ENCODE results near the gene ALOXE3.

ALOXE3 gene
- 0 to 1.0 (median 0) reads per million in 9 experiments for total RNA-seq

DNA sequence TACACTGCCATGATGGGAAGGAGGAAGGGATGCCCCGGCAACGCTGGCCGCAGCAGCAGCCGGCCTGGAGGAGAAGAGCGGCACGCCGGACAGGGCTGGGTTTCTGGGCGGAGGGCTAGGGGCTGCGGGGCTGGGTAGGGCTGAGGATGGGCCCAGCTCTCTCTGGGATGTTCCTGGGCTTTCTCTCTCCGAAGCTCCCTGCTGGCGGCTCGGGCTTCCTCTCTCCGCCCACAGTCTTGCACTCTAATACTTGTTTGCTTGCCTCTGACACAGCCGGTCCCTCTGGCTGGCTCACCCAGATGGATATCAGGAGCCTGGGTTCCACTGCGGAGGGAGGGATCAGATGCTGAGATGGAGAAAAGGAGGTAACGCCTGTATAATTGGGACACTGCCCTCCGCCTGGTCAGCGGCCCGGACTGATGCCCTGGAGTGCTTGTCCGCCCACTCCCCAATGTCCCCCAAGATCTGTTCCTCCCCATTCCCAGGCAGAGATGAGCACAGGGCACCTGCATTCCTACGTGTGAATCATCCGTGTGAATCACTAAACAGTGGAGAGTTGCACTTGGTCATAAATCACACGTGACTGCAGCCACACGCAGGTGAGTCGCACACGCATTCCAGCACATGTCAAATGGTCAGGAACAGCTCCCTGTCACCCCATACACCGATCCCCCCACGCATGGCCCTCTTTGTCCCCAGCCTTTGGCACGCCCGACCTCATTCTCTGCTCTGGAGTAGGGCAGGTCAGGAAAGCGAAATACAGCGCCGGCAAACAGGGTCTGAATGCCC is at the start of gene ALOXE3:
ALOXE3 (minus strand) TSS at position 535 of the 789 bp plus-strand sequence; CDS start at position 11, 524 bp downstream.
- peaks cover 44% of the 10 kb centered on the region for H3K36me3 Mint-ChIP-seq (ENCODE audit: insufficient read depth)
- no peak for DNase-seq

DNA sequence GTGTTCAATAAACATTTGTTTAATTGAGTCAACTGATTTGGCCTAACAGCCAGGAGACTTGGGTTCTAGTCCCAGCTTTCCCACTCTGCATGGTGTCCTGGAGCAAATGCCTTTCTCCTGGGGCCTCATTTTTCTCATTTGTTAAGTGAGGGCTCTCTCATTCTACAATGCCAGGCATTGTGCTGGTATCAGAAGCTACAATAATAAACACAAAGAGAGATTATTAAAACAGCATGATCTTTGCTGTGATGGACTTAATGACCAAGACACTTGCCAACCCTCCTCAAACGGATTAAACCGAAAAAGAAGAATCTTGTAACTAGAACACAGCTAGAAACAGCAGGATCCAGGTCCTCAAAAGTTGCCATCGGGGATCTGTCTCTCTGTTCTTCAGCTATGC is 49.2 kb upstream of the ALOXE3 start:
- peaks cover 26 to 27% of the 10 kb centered on the region in 2 donors for H3K4me1 Mint-ChIP-seq (ENCODE audit: low read depth in 2 of 2)

More for the DNA sequence above, at the start of gene ALOXE3:
- peak; percentile 1 for ATAC-seq (replicated peaks)
- Mint-ChIP-seq H3K27me3 (peaks cover 40 to 87% of the 10 kb centered on the region in 2 donors), H3K9me3 (peaks cover 3 to 5% of the 10 kb centered on the region in 2 donors), H3K4me1 (ENCODE audit: low read depth in 2 of 2) (peaks cover 41 to 44% of the 10 kb centered on the region in 2 donors), H3K27ac (peak within 1 kb of the TSS; percentile 100), H3K4me3 (peak within 1 kb of the TSS; percentile 91 to 92)

DNA sequence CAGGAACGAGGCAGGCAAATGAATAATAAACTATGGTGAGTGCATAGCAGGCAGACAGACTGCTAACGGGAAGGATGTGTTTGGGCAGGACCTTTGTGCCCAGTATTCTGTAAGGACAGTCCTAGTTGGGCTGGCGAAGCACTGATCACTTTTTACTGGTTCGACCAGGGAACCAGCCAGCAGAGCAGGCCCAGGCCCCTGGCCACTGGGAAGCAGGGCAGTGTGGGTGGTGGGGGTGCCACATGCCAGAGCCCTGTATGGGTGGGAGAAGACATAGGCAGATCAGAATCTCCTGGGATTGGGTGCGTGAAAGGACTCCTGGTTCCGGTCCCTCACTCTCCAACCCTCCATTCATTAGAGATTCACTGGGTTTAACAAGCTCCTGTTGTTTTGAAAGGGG is 48.4 kb upstream of the ALOXE3 start:
- DNase-seq (no peak), ATAC-seq (replicated peaks) (no peak)
- H3K36me3 Mint-ChIP-seq (ENCODE audit: insufficient read depth) = peaks cover 34% of the 10 kb centered on the region
- no peaks in the 10 kb centered on the region for H3K27me3 Mint-ChIP-seq
- no peak overlapping the region for H3K27ac Mint-ChIP-seq
- H3K4me1 Mint-ChIP-seq (ENCODE audit: low read depth in 2 of 2) = peaks cover 23 to 26% of the 10 kb centered on the region in 2 donors
- H3K9me3 Mint-ChIP-seq = no peaks in the 10 kb centered on the region
- no peak overlapping the region for H3K4me3 Mint-ChIP-seq

More for the DNA sequence above, 49.2 kb upstream of the ALOXE3 start:
- Mint-ChIP-seq H3K9me3 (no peaks in the 10 kb centered on the region), H3K4me3 (no peak overlapping the region), H3K36me3 (ENCODE audit: insufficient read depth) (peaks cover 34% of the 10 kb centered on the region), H3K27me3 (no peaks in the 10 kb centered on the region), H3K27ac (no peak overlapping the region)
- no peak for ATAC-seq (replicated peaks)
- DNase-seq = no peak

DNA sequence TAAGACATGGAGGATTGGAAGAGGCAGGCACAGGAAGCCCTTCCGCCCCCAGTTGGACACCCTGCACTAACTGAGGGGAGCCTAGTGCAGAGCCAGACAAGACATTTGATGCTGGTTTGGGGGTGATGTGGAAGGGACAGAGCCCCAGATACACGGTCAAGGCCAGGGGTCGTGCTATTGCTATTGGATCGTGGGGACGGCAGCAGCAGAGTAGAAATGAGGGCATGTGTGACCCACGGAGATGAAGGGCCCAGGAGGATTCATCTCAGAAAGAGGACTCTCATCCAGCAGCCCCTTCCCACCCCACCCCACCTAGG is 46.5 kb upstream of the ALOXE3 start:
- peak overlapping the region; percentile 86 to 89 for H3K4me3 Mint-ChIP-seq
- no peak for ATAC-seq (replicated peaks)

DNA sequence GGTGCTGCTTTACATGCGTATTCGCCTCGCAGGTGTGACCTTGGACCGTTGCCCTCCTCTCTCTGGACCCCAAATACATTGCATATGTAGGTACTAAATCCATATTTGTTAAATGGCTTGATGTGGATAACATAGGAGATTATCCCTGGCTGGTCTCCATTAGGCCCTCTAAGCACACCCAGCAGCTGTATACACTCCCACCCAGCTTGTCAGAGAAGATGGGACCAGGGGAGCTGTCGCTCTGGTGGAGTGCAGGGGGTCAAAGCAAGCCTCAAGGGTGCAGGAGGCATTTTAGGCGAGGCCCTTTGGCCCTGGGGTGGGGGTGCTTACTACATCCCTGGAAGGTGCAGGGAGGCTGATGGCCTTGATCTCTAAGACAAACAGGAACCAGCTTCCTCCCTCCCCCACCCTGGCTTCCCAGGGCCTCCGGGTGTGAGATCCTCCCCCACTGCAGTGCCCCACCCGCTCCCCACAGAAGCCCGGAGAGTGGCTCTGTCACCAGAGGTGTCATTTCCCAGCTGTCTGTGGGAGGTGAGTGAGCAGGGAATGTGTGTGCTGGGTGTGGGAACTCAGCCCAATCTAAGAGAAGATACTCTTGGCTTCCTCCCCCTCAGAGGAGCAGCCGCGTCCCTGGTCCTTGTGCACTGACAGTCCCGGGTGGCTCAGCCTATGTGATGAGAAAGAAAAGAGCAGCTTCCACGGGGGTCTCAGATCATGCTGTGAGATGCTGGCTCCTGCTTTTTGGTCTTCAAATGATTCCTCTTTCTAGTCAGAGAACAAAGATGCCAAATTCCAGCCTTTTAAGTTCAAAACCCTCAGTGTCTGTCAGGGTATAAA is 45.9 kb upstream of the ALOXE3 start:
- Mint-ChIP-seq H3K36me3 (ENCODE audit: insufficient read depth) (peaks cover 51% of the 10 kb centered on the region), H3K4me3 (peak overlapping the region; percentile 86 to 89), H3K27me3 (no peaks in the 10 kb centered on the region), H3K27ac (peak overlapping the region in 1 of 2 donors; percentile 97), H3K9me3 (no peaks in the 10 kb centered on the region), H3K4me1 (ENCODE audit: low read depth in 2 of 2) (peaks cover 43 to 49% of the 10 kb centered on the region in 2 donors)
- ATAC-seq (replicated peaks) (peak; percentile 68), DNase-seq (peak; percentile 68 to 81 (median 70))

More for the DNA sequence above, 46.5 kb upstream of the ALOXE3 start:
- H3K36me3 Mint-ChIP-seq (ENCODE audit: insufficient read depth) = peaks cover 49% of the 10 kb centered on the region
- no peaks in the 10 kb centered on the region for H3K9me3 Mint-ChIP-seq
- H3K4me1 Mint-ChIP-seq (ENCODE audit: low read depth in 2 of 2) = peaks cover 39 to 43% of the 10 kb centered on the region in 2 donors
- DNase-seq = no peak
- no peaks in the 10 kb centered on the region for H3K27me3 Mint-ChIP-seq
- peak overlapping the region in 1 of 2 donors; percentile 97 for H3K27ac Mint-ChIP-seq

- Mint-ChIP-seq H3K27ac (peak overlapping the region in 1 of 2 donors; percentile 97), H3K36me3 (ENCODE audit: insufficient read depth) (peaks cover 58% of the 10 kb centered on the region), H3K9me3 (no peaks in the 10 kb centered on the region), H3K4me3 (peak overlapping the region; percentile 86 to 89), H3K27me3 (no peaks in the 10 kb centered on the region), H3K4me1 (ENCODE audit: low read depth in 2 of 2) (peaks cover 49 to 56% of the 10 kb centered on the region in 2 donors)
- peak; percentile 18 for ATAC-seq (replicated peaks)
- peak in 2 of 3 experiments; percentile 15 to 30 for DNase-seq
These were observed 45.0 kb upstream of the ALOXE3 start for GRCh38 chr17:8162997-8163977.

DNA sequence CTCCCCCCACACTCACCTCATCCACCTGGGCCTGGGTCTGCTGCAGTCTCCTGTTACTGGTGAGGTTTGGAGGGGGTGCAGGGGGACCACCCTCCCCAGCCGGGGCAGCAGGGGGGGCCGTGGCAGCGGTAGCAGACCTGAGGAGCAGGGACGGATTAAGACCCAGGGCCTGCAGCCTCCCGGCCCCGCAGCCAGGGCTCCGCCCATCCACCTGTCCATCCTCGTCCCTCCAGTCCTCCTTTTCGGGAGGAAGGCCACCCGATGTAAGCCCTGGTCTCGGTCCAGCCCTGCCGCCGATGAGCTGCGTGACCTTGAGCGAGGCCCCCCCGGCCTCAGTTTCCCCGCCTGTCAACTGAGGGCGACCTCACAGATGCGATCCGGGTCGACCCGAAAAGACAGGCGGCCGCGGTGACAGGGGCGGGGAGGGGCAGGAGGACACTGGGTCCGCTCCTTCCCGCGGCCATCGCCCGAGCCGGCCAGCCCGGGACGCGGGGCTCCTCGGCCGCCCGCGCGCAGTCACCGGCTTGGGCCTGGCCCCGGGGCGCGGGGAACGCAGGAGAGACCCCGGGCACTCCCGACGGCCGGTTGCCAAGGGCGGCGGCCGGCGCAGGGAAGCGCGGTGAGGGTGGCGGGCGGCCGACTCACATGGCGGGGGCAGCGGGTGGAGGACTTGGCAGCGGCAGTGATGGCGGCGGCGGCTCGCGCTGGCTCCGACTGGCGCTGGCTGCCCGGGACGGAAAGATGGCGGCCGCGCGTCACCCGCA is 44.1 kb upstream of the ALOXE3 start, which contains the start of gene VAMP2:
VAMP2 (minus strand) TSS at position 716 of the 764 bp plus-strand sequence; CDS start at position 647, 69 bp downstream.
- H3K27me3 Mint-ChIP-seq = no peaks in the 10 kb centered on the region
- H3K9me3 Mint-ChIP-seq = no peaks in the 10 kb centered on the region
- DNase-seq (peak; percentile 82 to 87 (median 86)), ATAC-seq (replicated peaks) (peak; percentile 64)
- H3K27ac Mint-ChIP-seq = peak within 1 kb of the TSS in 1 of 2 donors; percentile 97
- peak within 1 kb of the TSS; percentile 86 to 89 for H3K4me3 Mint-ChIP-seq
- H3K4me1 Mint-ChIP-seq (ENCODE audit: low read depth in 2 of 2) = peaks cover 50 to 58% of the 10 kb centered on the region in 2 donors
- H3K36me3 Mint-ChIP-seq (ENCODE audit: insufficient read depth) = peaks cover 64% of the 10 kb centered on the region

- peak overlapping the region in 1 of 2 donors; percentile 97 for H3K27ac Mint-ChIP-seq
- no peak for ATAC-seq (replicated peaks)
- peak overlapping the region; percentile 86 to 89 for H3K4me3 Mint-ChIP-seq
- H3K27me3 Mint-ChIP-seq = no peaks in the 10 kb centered on the region
- peaks cover 50 to 58% of the 10 kb centered on the region in 2 donors for H3K4me1 Mint-ChIP-seq (ENCODE audit: low read depth in 2 of 2)
- no peak for DNase-seq
- H3K36me3 Mint-ChIP-seq (ENCODE audit: insufficient read depth) = peaks cover 62% of the 10 kb centered on the region
- H3K9me3 Mint-ChIP-seq = no peaks in the 10 kb centered on the region
These were observed 43.2 kb upstream of the ALOXE3 start for GRCh38 chr17:8161289-8162232.

GRCh38 chr17:8160741-8161221 is 42.5 kb upstream of the ALOXE3 start:
- DNase-seq (no peak), ATAC-seq (replicated peaks) (no peak)
- peaks cover 61% of the 10 kb centered on the region for H3K36me3 Mint-ChIP-seq (ENCODE audit: insufficient read depth)
- peak overlapping the region in 1 of 2 donors; percentile 97 for H3K27ac Mint-ChIP-seq
- H3K4me3 Mint-ChIP-seq = peak overlapping the region; percentile 86 to 89
- H3K4me1 Mint-ChIP-seq (ENCODE audit: low read depth in 2 of 2) = peaks cover 50 to 58% of the 10 kb centered on the region in 2 donors
- no peaks in the 10 kb centered on the region for H3K9me3 Mint-ChIP-seq
- no peaks in the 10 kb centered on the region for H3K27me3 Mint-ChIP-seq

- no peak for DNase-seq
- Mint-ChIP-seq H3K4me1 (ENCODE audit: low read depth in 2 of 2) (peaks cover 50 to 57% of the 10 kb centered on the region in 2 donors), H3K27ac (peak overlapping the region in 1 of 2 donors; percentile 97), H3K9me3 (no peaks in the 10 kb centered on the region), H3K36me3 (ENCODE audit: insufficient read depth) (peaks cover 61% of the 10 kb centered on the region), H3K4me3 (peak overlapping the region; percentile 86 to 89), H3K27me3 (no peaks in the 10 kb centered on the region)
- no peak for ATAC-seq (replicated peaks)
These were observed 41.9 kb upstream of the ALOXE3 start for GRCh38 chr17:8160224-8160577.

All from effector memory CD8-positive, alpha-beta T cell (primary cell).